EL (cell line): ENCODE results near the gene TDO2.
"Not testable (repeated sequence)": the region's sequence is repeated elsewhere in the genome, so short reads cannot be mapped to it uniquely, and the experiment has no call there.

ENCODE experiments used
- DNase-seq: peaks from one replicate; pipeline ENCODE4 v3.0.0-alpha.2; 2016

Gene TDO2

GRCh38 chr4:155908187-155909139 is 5.0 kb downstream of the TDO2 start:
- no peak for DNase-seq

GRCh38 chr4:155909615-155910226 is 6.2 kb downstream of the TDO2 start:
- DNase-seq, result no peak

- DNase-seq, result no peak
Observed at GRCh38 chr4:155911905-155912304, 8.4 kb downstream of the TDO2 start.

GRCh38 chr4:155914782-155915181 is 11.3 kb downstream of the TDO2 start:
- DNase-seq, result no peak

- no peak for DNase-seq
Observed at GRCh38 chr4:155921597-155921996, 18.1 kb downstream of the TDO2 start.

- no peak for DNase-seq
Observed at GRCh38 chr4:155924637-155925036, 21.1 kb downstream of the TDO2 start.

GRCh38 chr4:155929833-155930232 is 26.3 kb downstream of the TDO2 start:
- DNase-seq, result no peak

GRCh38 chr4:155930330-155930729 is 26.8 kb downstream of the TDO2 start:
- no peak for DNase-seq

- no peak for DNase-seq
Observed at GRCh38 chr4:155931634-155932033, 28.1 kb downstream of the TDO2 start.

- DNase-seq, result not testable (repeated sequence)
Observed at GRCh38 chr4:155934634-155935033, 31.1 kb downstream of the TDO2 start.

GRCh38 chr4:155935389-155935986 is 32.0 kb downstream of the TDO2 start:
- DNase-seq, result no peak

GRCh38 chr4:155941085-155941790 is 37.7 kb downstream of the TDO2 start:
- DNase-seq, result no peak

- DNase-seq, result no peak
Observed at GRCh38 chr4:155941820-155942219, 38.3 kb downstream of the TDO2 start.

- DNase-seq, result no peak
Observed at GRCh38 chr4:155943605-155944291, 40.3 kb downstream of the TDO2 start.

- no peak for DNase-seq
Observed at GRCh38 chr4:155944516-155944915, 41.0 kb downstream of the TDO2 start.

GRCh38 chr4:155946486-155946885 is 43.0 kb downstream of the TDO2 start:
- no peak for DNase-seq

- no peak for DNase-seq
Observed at GRCh38 chr4:155948541-155948940, 45.0 kb downstream of the TDO2 start.

GRCh38 chr4:155950461-155950860 is 47.0 kb downstream of the TDO2 start:
- DNase-seq, result no peak

GRCh38 chr4:155952501-155952901 is 49.0 kb downstream of the TDO2 start:
- DNase-seq, result peak; percentile 45

- peak; percentile 79 for DNase-seq
Observed at GRCh38 chr4:155953151-155954117, 49.9 kb downstream of the TDO2 start, which contains the start of gene CTSO. TSS of gene CTSO (minus strand) at chr4:155953866. CDS start at chr4:155953847, 19 bp downstream.

- DNase-seq, result no peak
Observed at GRCh38 chr4:155954118-155954685, 50.7 kb downstream of the TDO2 start.
